Nephron progenitor cell (in vitro differentiated cells): ENCODE results near the gene SLC13A1.

ENCODE experiments used
- DNase-seq: peaks from one replicate; pipeline ENCODE4 v3.0.0; 2021
- H3K27ac Mint-ChIP-seq: 2 replicates; pipeline ENCODE4 v1.8.0; 2021; ENCODE audit warnings: mild to moderate bottlenecking, moderate library complexity, mixed read lengths
- H3K27me3 Mint-ChIP-seq: 2 replicates; pipeline ENCODE4 v1.8.0; 2021; ENCODE audit warnings: mild to moderate bottlenecking, low read depth, mixed read lengths; ENCODE audit not compliant: poor library complexity
- H3K36me3 Mint-ChIP-seq: 2 replicates; pipeline ENCODE4 v1.8.0; 2021; ENCODE audit warnings: low read depth, mixed read lengths
- H3K4me1 Mint-ChIP-seq: 2 replicates; pipeline ENCODE4 v1.8.0; 2021; ENCODE audit warnings: mixed read lengths
- H3K4me3 Mint-ChIP-seq: 2 replicates; pipeline ENCODE4 v1.8.0; 2021; ENCODE audit warnings: mild to moderate bottlenecking, moderate library complexity, mixed read lengths
- H3K9me3 Mint-ChIP-seq: 2 replicates; pipeline ENCODE4 v1.8.0; 2021; ENCODE audit warnings: mild to moderate bottlenecking, moderate library complexity, mixed read lengths
- TF ChIP-seq, protein P1 (sequence below): fragments of 200-600 bp; sonication (generic); IDR thresholded peaks from 2 replicates; pipeline ENCODE4 v1.5.0; 2021; ENCODE audit warnings: antibody characterized with exemption

SLC13A1 gene

GRCh38 chr7:123075838-123076467, 123.8 kb downstream of the SLC13A1 start:
- peaks cover 11% of the 10 kb centered on the region for H3K9me3 Mint-ChIP-seq
- H3K27ac Mint-ChIP-seq, result peak overlapping the region; percentile 73
- H3K4me1 Mint-ChIP-seq, result peaks cover 36% of the 10 kb centered on the region

DNA sequence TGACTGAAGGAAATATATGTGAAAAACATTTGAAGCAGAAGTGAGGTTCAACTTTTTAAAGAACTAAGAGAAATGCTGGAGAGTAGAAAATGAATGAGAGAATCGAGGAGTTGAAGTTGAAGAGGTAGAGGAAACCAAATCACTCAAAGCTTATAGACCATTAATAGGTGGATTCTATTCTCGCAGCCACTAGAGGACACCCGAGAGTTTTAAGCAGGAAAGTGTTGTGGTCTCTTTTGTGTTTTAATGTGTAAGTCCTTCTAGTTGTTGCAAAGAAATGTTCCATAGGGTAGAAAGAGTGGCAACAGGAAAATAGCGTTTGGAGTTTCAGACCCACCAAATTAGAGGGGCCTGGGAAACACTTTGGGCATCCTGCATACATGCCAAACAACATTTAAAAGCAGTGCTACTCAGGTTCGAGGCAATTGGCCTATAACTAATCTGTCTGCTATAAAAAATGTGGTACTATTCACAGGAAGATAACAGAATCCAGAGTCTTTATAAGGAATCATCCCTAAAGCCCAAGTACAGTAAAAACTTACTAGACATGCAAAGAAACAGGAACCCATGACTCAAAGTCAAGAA, 129.0 kb downstream of the SLC13A1 start:
- Mint-ChIP-seq H3K36me3 (no peaks in the 10 kb centered on the region), H3K27me3 (no peaks in the 10 kb centered on the region), H3K27ac (no peak overlapping the region), H3K4me1 (peaks cover 25% of the 10 kb centered on the region), H3K4me3 (no peak overlapping the region), H3K9me3 (peaks cover 7% of the 10 kb centered on the region)
- no peak for DNase-seq
- TF ChIP-seq, protein P1, sequence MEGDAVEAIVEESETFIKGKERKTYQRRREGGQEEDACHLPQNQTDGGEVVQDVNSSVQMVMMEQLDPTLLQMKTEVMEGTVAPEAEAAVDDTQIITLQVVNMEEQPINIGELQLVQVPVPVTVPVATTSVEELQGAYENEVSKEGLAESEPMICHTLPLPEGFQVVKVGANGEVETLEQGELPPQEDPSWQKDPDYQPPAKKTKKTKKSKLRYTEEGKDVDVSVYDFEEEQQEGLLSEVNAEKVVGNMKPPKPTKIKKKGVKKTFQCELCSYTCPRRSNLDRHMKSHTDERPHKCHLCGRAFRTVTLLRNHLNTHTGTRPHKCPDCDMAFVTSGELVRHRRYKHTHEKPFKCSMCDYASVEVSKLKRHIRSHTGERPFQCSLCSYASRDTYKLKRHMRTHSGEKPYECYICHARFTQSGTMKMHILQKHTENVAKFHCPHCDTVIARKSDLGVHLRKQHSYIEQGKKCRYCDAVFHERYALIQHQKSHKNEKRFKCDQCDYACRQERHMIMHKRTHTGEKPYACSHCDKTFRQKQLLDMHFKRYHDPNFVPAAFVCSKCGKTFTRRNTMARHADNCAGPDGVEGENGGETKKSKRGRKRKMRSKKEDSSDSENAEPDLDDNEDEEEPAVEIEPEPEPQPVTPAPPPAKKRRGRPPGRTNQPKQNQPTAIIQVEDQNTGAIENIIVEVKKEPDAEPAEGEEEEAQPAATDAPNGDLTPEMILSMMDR, result peak; percentile 43

More at GRCh38 chr7:123075838-123076467, 123.8 kb downstream of the SLC13A1 start:
- peak overlapping the region; percentile 12 for H3K4me3 Mint-ChIP-seq
- H3K27me3 Mint-ChIP-seq, result no peaks in the 10 kb centered on the region
- H3K36me3 Mint-ChIP-seq, result no peaks in the 10 kb centered on the region
- no peak for DNase-seq
- TF ChIP-seq, protein P1, result no peak

DNA sequence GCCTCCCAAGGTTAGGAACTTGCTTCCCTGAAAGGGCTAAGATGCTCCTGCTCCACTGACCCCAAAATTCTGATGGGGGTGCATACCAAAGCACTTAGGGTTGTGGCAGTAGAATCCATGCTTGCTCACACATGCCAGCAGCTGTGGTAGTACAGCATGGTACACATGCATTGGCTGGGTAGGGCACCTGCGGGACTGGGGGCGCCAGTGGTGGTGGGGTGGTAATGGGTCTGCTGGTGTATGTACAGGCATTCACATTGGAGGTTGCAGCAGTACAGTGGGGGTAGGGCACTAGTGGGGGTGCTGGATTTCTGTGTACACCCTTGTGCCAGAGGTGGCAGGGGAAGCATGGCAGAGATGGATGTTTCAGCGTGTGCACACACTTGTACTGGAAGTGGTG, 132.0 kb downstream of the SLC13A1 start:
- Mint-ChIP-seq H3K27ac (no peak overlapping the region), H3K4me3 (no peak overlapping the region), H3K9me3 (peaks cover 7% of the 10 kb centered on the region), H3K4me1 (peaks cover 5% of the 10 kb centered on the region), H3K27me3 (no peaks in the 10 kb centered on the region), H3K36me3 (no peaks in the 10 kb centered on the region)
- TF ChIP-seq, protein P1, result no peak
- DNase-seq, result no peak
